H9 (cell line): Measurements from ENCODE around the gene CCDC178. TPM values are rescaled to one million over a fixed set of nuclear protein-coding genes. Genes with fewer than 3 reads are reported as not detected.

Experiments
- DNase-seq: peaks from one replicate; pipeline ENCODE4 v3.0.0-alpha.2; 2017
- H2AFZ ChIP-seq: one replicate; pipeline ENCODE4 v1.6.1; 2013; ENCODE audit warnings: mild to moderate bottlenecking, low read length, control low read depth, moderate library complexity
- H2AK5ac ChIP-seq: 2 replicates; pipeline ENCODE4 v1.6.1; 2013; ENCODE audit warnings: low read length, control low read depth, mixed read lengths; ENCODE audit not compliant: insufficient read length
- H2BK120ac ChIP-seq: one replicate; pipeline ENCODE4 v1.6.1; 2013; ENCODE audit warnings: low read depth, mild to moderate bottlenecking, low read length, control low read depth, inconsistent platforms; ENCODE audit not compliant: poor library complexity, severe bottlenecking
- H2BK12ac ChIP-seq: 2 replicates; pipeline ENCODE4 v1.6.1; 2013; ENCODE audit warnings: low read length, control low read depth, mixed read lengths, low read depth; ENCODE audit not compliant: insufficient read length
- H2BK15ac ChIP-seq: 2 replicates; pipeline ENCODE4 v1.6.1; 2013; ENCODE audit warnings: low read depth, low read length, control low read depth
- H2BK20ac ChIP-seq: one replicate; pipeline ENCODE4 v1.6.1; 2013; ENCODE audit warnings: low read depth, mild to moderate bottlenecking, low read length, control low read depth, inconsistent platforms; ENCODE audit not compliant: poor library complexity, severe bottlenecking
- H2BK5ac ChIP-seq: 2 replicates; pipeline ENCODE4 v1.6.1; 2013; ENCODE audit warnings: low read length, control low read depth, mixed read lengths; ENCODE audit not compliant: insufficient read length
- H3K14ac ChIP-seq: 2 replicates; pipeline ENCODE4 v1.6.1; 2013; ENCODE audit warnings: low read length, control low read depth; ENCODE audit not compliant: insufficient read depth
- H3K18ac ChIP-seq: 2 replicates; pipeline ENCODE4 v1.6.1; 2013; ENCODE audit warnings: low read depth, mild to moderate bottlenecking, mixed read lengths, low read length, control low read depth; ENCODE audit not compliant: insufficient read length
- H3K23ac ChIP-seq: 2 replicates; pipeline ENCODE4 v1.6.1; 2013; ENCODE audit warnings: low read length, control low read depth, mixed read lengths, low read depth; ENCODE audit not compliant: insufficient read length
- H3K23me2 ChIP-seq: 2 replicates; pipeline ENCODE4 v1.6.1; 2013; ENCODE audit warnings: low read depth, mild to moderate bottlenecking, mixed read lengths, low read length, control low read depth; ENCODE audit not compliant: insufficient read length, poor library complexity, severe bottlenecking
- H3K27ac ChIP-seq: 2 replicates; pipeline ENCODE4 v1.5.1; 2013; ENCODE audit warnings: low read length, control low read depth, mixed read lengths, low read depth; ENCODE audit not compliant: insufficient read length
- H3K27me3 ChIP-seq: 2 replicates; pipeline ENCODE4 v1.6.1; 2013; ENCODE audit warnings: low read length, control low read depth, inconsistent platforms; ENCODE audit not compliant: insufficient read depth
- H3K4ac ChIP-seq: 2 replicates; pipeline ENCODE4 v1.6.1; 2013; ENCODE audit warnings: low read depth, mild to moderate bottlenecking, control low read depth, inconsistent platforms, low read length, moderate library complexity
- H3K4me1 ChIP-seq: 2 replicates; pipeline ENCODE4 v1.6.1; 2013; ENCODE audit warnings: low read length, control low read depth, inconsistent platforms; ENCODE audit not compliant: insufficient read depth
- H3K4me2 ChIP-seq: 2 replicates; pipeline ENCODE4 v1.6.1; 2013; ENCODE audit warnings: low read length, control low read depth, mixed read lengths; ENCODE audit not compliant: insufficient read length, insufficient read depth
- H3K56ac ChIP-seq: 2 replicates; pipeline ENCODE4 v1.6.1; 2013; ENCODE audit warnings: low read depth, mild to moderate bottlenecking, mixed read lengths, low read length, control low read depth; ENCODE audit not compliant: insufficient read length
- H3K79me1 ChIP-seq: 2 replicates; pipeline ENCODE4 v1.6.1; 2013; ENCODE audit warnings: low read depth, mild to moderate bottlenecking, moderate library complexity, low read length, control low read depth, inconsistent platforms; ENCODE audit not compliant: insufficient read depth, poor library complexity, severe bottlenecking
- H3K79me2 ChIP-seq: 2 replicates; pipeline ENCODE4 v1.6.1; 2013; ENCODE audit warnings: low read length, control low read depth, inconsistent platforms; ENCODE audit not compliant: insufficient read depth
- H3K9ac ChIP-seq: 2 replicates; pipeline ENCODE4 v1.6.1; 2013; ENCODE audit warnings: low read length, control low read depth, mixed read lengths; ENCODE audit not compliant: insufficient read length; ENCODE audit errors: extremely low read depth
- H3K9me3 ChIP-seq: one replicate; pipeline ENCODE4 v1.6.1; 2013; ENCODE audit warnings: low read depth, low read length, inconsistent platforms; ENCODE audit not compliant: control insufficient read depth
- H3T11ph ChIP-seq: one replicate; pipeline ENCODE4 v1.6.1; 2013; ENCODE audit warnings: mild to moderate bottlenecking, low read length, control low read depth, inconsistent platforms
- H4K20me1 ChIP-seq: one replicate; pipeline ENCODE4 v1.6.1; 2013; ENCODE audit not compliant: control insufficient read depth, insufficient read length, insufficient read depth
- H4K5ac ChIP-seq: 2 replicates; pipeline ENCODE4 v1.6.1; 2013; ENCODE audit warnings: low read depth, mild to moderate bottlenecking, mixed read lengths, low read length, control low read depth; ENCODE audit not compliant: insufficient read length
- H4K8ac ChIP-seq: replicated peaks from 2 replicates; pipeline ENCODE4 v1.6.1; 2013; ENCODE audit warnings: low read length, control low read depth, mixed read lengths, low read depth; ENCODE audit not compliant: insufficient read length
- H4K91ac ChIP-seq: 2 replicates; pipeline ENCODE4 v1.6.1; 2013; ENCODE audit warnings: low read depth, mild to moderate bottlenecking, moderate library complexity, mixed read lengths, low read length, control low read depth; ENCODE audit not compliant: insufficient read length
- H3K27ac Mint-ChIP-seq, 3 experiments: 2 replicates in 2 of 3; 3 replicates in 1 of 3; pipeline ENCODE4 v1.8.0; 2020 to 2021; ENCODE audit warnings: mixed read lengths in 3 of 3, mild to moderate bottlenecking in 1 of 3, moderate library complexity in 1 of 3
- H3K27me3 Mint-ChIP-seq: 2 replicates; pipeline ENCODE4 v1.8.0; 2021; ENCODE audit warnings: low read depth, mild to moderate bottlenecking, moderate library complexity, mixed read lengths
- H3K36me3 Mint-ChIP-seq, 3 experiments: 2 replicates in 2 of 3; 3 replicates in 1 of 3; pipeline ENCODE4 v1.8.0; 2020 to 2021; ENCODE audit warnings: low read depth in 3 of 3, mixed read lengths in 3 of 3; ENCODE audit not compliant: insufficient read depth in 1 of 3
- H3K4me1 Mint-ChIP-seq, 2 experiments: 2 replicates each; pipeline ENCODE4 v1.8.0; 2020; ENCODE audit warnings: mixed read lengths in 2 of 2
- H3K4me3 Mint-ChIP-seq, 2 experiments: 2 replicates in 1 of 2; 3 replicates in 1 of 2; pipeline ENCODE4 v1.8.0; 2020 to 2021; ENCODE audit warnings: mild to moderate bottlenecking in 2 of 2, mixed read lengths in 2 of 2, moderate library complexity in 1 of 2
- H3K9me3 Mint-ChIP-seq, 2 experiments: 2 replicates in 1 of 2; 3 replicates in 1 of 2; pipeline ENCODE4 v1.8.0; 2020; ENCODE audit warnings: mild to moderate bottlenecking in 2 of 2, mixed read lengths in 2 of 2, moderate library complexity in 1 of 2
- CTCF ChIP-seq: fragments of 200-600 bp; sonication (generic); conservative IDR thresholded peaks from 3 replicates; pipeline ENCODE4 v1.8.0; 2021; ENCODE audit warnings: antibody characterized with exemption, mild to moderate bottlenecking
- WGBS: extraction: QIAGEN DNeasy Blood & Tissue Kit; methylation state at CpG from one replicate; pipeline ENCODE4 v1.1.7; 2013; ENCODE audit warnings: missing lambda C conversion rate, low lambda C conversion rate, mixed read lengths; ENCODE audit not compliant: insufficient read length; ENCODE audit errors: extremely low coverage; 5-methylcytosine and 5-hydroxymethylcytosine counted together
- total RNA-seq: library from RNA; stranded (reverse); gene quantifications from 2 replicates; pipeline ENCODE4 v1.2.1, GENCODE V29; 2021

The CCDC178 gene
- total RNA-seq, 1 experiment from 2014 or later = not detected

GRCh38 chr18:33212363-33212762 is 228.2 kb downstream of the CCDC178 start:
- Histone ChIP-seq H3K14ac (no peak overlapping the region), H3K4me2 (no peak overlapping the region), H3T11ph (no peak overlapping the region), H2AFZ (no peak overlapping the region), H2BK20ac (no peak overlapping the region), H3K27me3 (no peaks in the 10 kb centered on the region), H2BK15ac (no peak overlapping the region), H3K9me3 (no peaks in the 10 kb centered on the region), H2BK12ac (no peak overlapping the region), H3K18ac (no peak overlapping the region), H2BK120ac (no peak overlapping the region), H3K27ac (no peak overlapping the region), H4K8ac (no peak overlapping the region), H2BK5ac (no peak overlapping the region), H3K79me1 (no peaks in the 10 kb centered on the region), H4K20me1 (no peaks in the 10 kb centered on the region), H3K23ac (no peak overlapping the region), H3K23me2 (no peaks in the 10 kb centered on the region), H3K4ac (no peak overlapping the region), H4K91ac (no peak overlapping the region), H4K5ac (no peak overlapping the region), H2AK5ac (no peak overlapping the region), H3K79me2 (no peaks in the 10 kb centered on the region), H3K9ac (no peak overlapping the region), H3K56ac (no peak overlapping the region), H3K4me1 (no peaks in the 10 kb centered on the region)
- no peak overlapping the region for H3K27ac Mint-ChIP-seq
- DNase-seq = no peak
- TF ChIP-seq CTCF = no peak
- WGBS = no CpG with 5 or more reads among the region's 2 CpGs
- H3K4me3 Mint-ChIP-seq = no peak overlapping the region
- H3K9me3 Mint-ChIP-seq = no peaks in the 10 kb centered on the region
- no peaks in the 10 kb centered on the region for H3K4me1 Mint-ChIP-seq
- H3K27me3 Mint-ChIP-seq = peaks cover 1% of the 10 kb centered on the region; the same call in 1 of the 2 replicates
- H3K36me3 Mint-ChIP-seq = no peaks in the 10 kb centered on the region
